ENCODE results near the gene TSPEAR.
"Not testable (repeated sequence)": the region's sequence is repeated elsewhere in the genome, so short reads cannot be mapped to it uniquely, and the experiment has no call there.

Gene TSPEAR

GRCh38 chr21:44503901-44504399 lies 207.4 kb downstream of the TSPEAR start:
- Histone ChIP-seq H3K27ac (ENCODE audit: low read depth, low read length) (no peak overlapping the region), H3K36me3 (ENCODE audit: control insufficient read depth, insufficient read depth, low read length) (peaks cover 6% of the 10 kb centered on the region; the same call in 1 of the 2 replicates), H3K9ac (ENCODE audit: low read length) (no peak overlapping the region), H3K4me1 (ENCODE audit: control insufficient read depth, insufficient read depth, low read length) (peaks cover 4% of the 10 kb centered on the region; the same call in 1 of the 2 replicates), H3K9me3 (ENCODE audit: control insufficient read depth, insufficient read depth, low read depth, low read length) (no peaks in the 10 kb centered on the region), H3K4me3 (ENCODE audit: low read depth, low read length) (no peak overlapping the region), H3K27me3 (ENCODE audit: control insufficient read depth, insufficient read depth, low read length) (no peaks in the 10 kb centered on the region)

GRCh38 chr21:44503006-44503889 lies 208.1 kb downstream of the TSPEAR start:
- not testable (repeated sequence) for H3K4me3 ChIP-seq (ENCODE audit: low read depth, low read length); H3K27me3 ChIP-seq (ENCODE audit: control insufficient read depth, insufficient read depth, low read length); H3K9ac ChIP-seq (ENCODE audit: low read length); H3K36me3 ChIP-seq (ENCODE audit: control insufficient read depth, insufficient read depth, low read length); H3K9me3 ChIP-seq (ENCODE audit: control insufficient read depth, insufficient read depth, low read depth, low read length); H3K27ac ChIP-seq (ENCODE audit: low read depth, low read length); H3K4me1 ChIP-seq (ENCODE audit: control insufficient read depth, insufficient read depth, low read length)

GRCh38 chr21:44502171-44502958 lies 209.0 kb downstream of the TSPEAR start:
- Histone ChIP-seq H3K4me1 (ENCODE audit: control insufficient read depth, insufficient read depth, low read length) (peaks cover 9% of the 10 kb centered on the region; the same call in 1 of the 2 replicates), H3K27me3 (ENCODE audit: control insufficient read depth, insufficient read depth, low read length) (no peaks in the 10 kb centered on the region), H3K4me3 (ENCODE audit: low read depth, low read length) (no peak overlapping the region), H3K9me3 (ENCODE audit: control insufficient read depth, insufficient read depth, low read depth, low read length) (no peaks in the 10 kb centered on the region), H3K36me3 (ENCODE audit: control insufficient read depth, insufficient read depth, low read length) (no peaks in the 10 kb centered on the region), H3K27ac (ENCODE audit: low read depth, low read length) (no peak overlapping the region), H3K9ac (ENCODE audit: low read length) (no peak overlapping the region)

- Histone ChIP-seq H3K36me3 (ENCODE audit: control insufficient read depth, insufficient read depth, low read length) (no peaks in the 10 kb centered on the region), H3K27me3 (ENCODE audit: control insufficient read depth, insufficient read depth, low read length) (no peaks in the 10 kb centered on the region), H3K27ac (ENCODE audit: low read depth, low read length) (no peak overlapping the region), H3K4me1 (ENCODE audit: control insufficient read depth, insufficient read depth, low read length) (peaks cover 16% of the 10 kb centered on the region; the same call in 1 of the 2 replicates), H3K9me3 (ENCODE audit: control insufficient read depth, insufficient read depth, low read depth, low read length) (no peaks in the 10 kb centered on the region), H3K9ac (ENCODE audit: low read length) (no peak overlapping the region), H3K4me3 (ENCODE audit: low read depth, low read length) (no peak overlapping the region)
Observed at GRCh38 chr21:44500111-44500510, 211.3 kb downstream of the TSPEAR start.

- Histone ChIP-seq H3K27ac (ENCODE audit: low read depth, low read length) (no peak overlapping the region), H3K27me3 (ENCODE audit: control insufficient read depth, insufficient read depth, low read length) (no peaks in the 10 kb centered on the region)
Observed at GRCh38 chr21:44499631-44500030, 211.7 kb downstream of the TSPEAR start.

GRCh38 chr21:44499211-44499560 lies 212.2 kb downstream of the TSPEAR start:
- Histone ChIP-seq H3K4me3 (ENCODE audit: low read depth, low read length) (no peak overlapping the region), H3K9me3 (ENCODE audit: control insufficient read depth, insufficient read depth, low read depth, low read length) (peaks cover 5% of the 10 kb centered on the region; the same call in 1 of the 2 replicates), H3K36me3 (ENCODE audit: control insufficient read depth, insufficient read depth, low read length) (no peaks in the 10 kb centered on the region), H3K4me1 (ENCODE audit: control insufficient read depth, insufficient read depth, low read length) (peaks cover 16% of the 10 kb centered on the region; the same call in 1 of the 2 replicates), H3K9ac (ENCODE audit: low read length) (no peak overlapping the region), H3K27ac (ENCODE audit: low read depth, low read length) (no peak overlapping the region), H3K27me3 (ENCODE audit: control insufficient read depth, insufficient read depth, low read length) (no peaks in the 10 kb centered on the region)

More at GRCh38 chr21:44499631-44500030, 211.7 kb downstream of the TSPEAR start:
- Histone ChIP-seq H3K9me3 (ENCODE audit: control insufficient read depth, insufficient read depth, low read depth, low read length) (0 out of 2 replicates have a peak, but pooled peaks cover under 1% of the 10 kb centered on the region), H3K4me1 (ENCODE audit: control insufficient read depth, insufficient read depth, low read length) (peaks cover 16% of the 10 kb centered on the region; the same call in 1 of the 2 replicates), H3K36me3 (ENCODE audit: control insufficient read depth, insufficient read depth, low read length) (no peaks in the 10 kb centered on the region), H3K9ac (ENCODE audit: low read length) (no peak overlapping the region), H3K4me3 (ENCODE audit: low read depth, low read length) (no peak overlapping the region)

GRCh38 chr21:44498280-44499210 lies 212.8 kb downstream of the TSPEAR start:
- Histone ChIP-seq H3K9me3 (ENCODE audit: control insufficient read depth, insufficient read depth, low read depth, low read length) (peaks cover 11% of the 10 kb centered on the region), H3K4me1 (ENCODE audit: control insufficient read depth, insufficient read depth, low read length) (peaks cover 16% of the 10 kb centered on the region; the same call in 1 of the 2 replicates), H3K9ac (ENCODE audit: low read length) (no peak overlapping the region), H3K27me3 (ENCODE audit: control insufficient read depth, insufficient read depth, low read length) (no peaks in the 10 kb centered on the region), H3K4me3 (ENCODE audit: low read depth, low read length) (no peak overlapping the region), H3K36me3 (ENCODE audit: control insufficient read depth, insufficient read depth, low read length) (no peaks in the 10 kb centered on the region), H3K27ac (ENCODE audit: low read depth, low read length) (no peak overlapping the region)

GRCh38 chr21:44497703-44498126 lies 213.7 kb downstream of the TSPEAR start:
- peaks cover 6% of the 10 kb centered on the region; the same call in 1 of the 2 replicates for H3K36me3 ChIP-seq (ENCODE audit: control insufficient read depth, insufficient read depth, low read length)
- H3K27me3 ChIP-seq (ENCODE audit: control insufficient read depth, insufficient read depth, low read length): no peaks in the 10 kb centered on the region
- H3K9me3 ChIP-seq (ENCODE audit: control insufficient read depth, insufficient read depth, low read depth, low read length): peaks cover 19% of the 10 kb centered on the region
- no peak overlapping the region for H3K27ac ChIP-seq (ENCODE audit: low read depth, low read length)
- H3K4me3 ChIP-seq (ENCODE audit: low read depth, low read length): no peak overlapping the region
- peaks cover 16% of the 10 kb centered on the region; the same call in 1 of the 2 replicates for H3K4me1 ChIP-seq (ENCODE audit: control insufficient read depth, insufficient read depth, low read length)
- H3K9ac ChIP-seq (ENCODE audit: low read length): no peak overlapping the region

- H3K4me1 ChIP-seq (ENCODE audit: control insufficient read depth, insufficient read depth, low read length): peaks cover 16% of the 10 kb centered on the region; the same call in 1 of the 2 replicates
- H3K36me3 ChIP-seq (ENCODE audit: control insufficient read depth, insufficient read depth, low read length): peaks cover 10% of the 10 kb centered on the region; the same call in 1 of the 2 replicates
- H3K4me3 ChIP-seq (ENCODE audit: low read depth, low read length): no peak overlapping the region
- H3K27ac ChIP-seq (ENCODE audit: low read depth, low read length): no peak overlapping the region
- H3K9ac ChIP-seq (ENCODE audit: low read length): no peak overlapping the region
- H3K9me3 ChIP-seq (ENCODE audit: control insufficient read depth, insufficient read depth, low read depth, low read length): peaks cover 27% of the 10 kb centered on the region
- no peaks in the 10 kb centered on the region for H3K27me3 ChIP-seq (ENCODE audit: control insufficient read depth, insufficient read depth, low read length)
Observed at GRCh38 chr21:44496564-44497550, 214.5 kb downstream of the TSPEAR start.

All from HUES6 (cell line).